PC-3 (cell line): ENCODE results near the gene C20orf141.

Experiments used
- EZH2phosphoT487 ChIP-seq: fragments of 300-600 bp; sonication (generic); IDR thresholded peaks from 2 replicates; pipeline ENCODE4 v1.6.1; 2018; ENCODE audit warnings: mild to moderate bottlenecking, antibody characterized with exemption, low read length, borderline replicate concordance
- TF ChIP-seq, protein P1 (sequence below): fragments of 300-600 bp; sonication (generic); conservative IDR thresholded peaks from 2 replicates; pipeline ENCODE4 v1.5.1; 2017; ENCODE audit warnings: antibody characterized with exemption, low read depth, mild to moderate bottlenecking, low read length

DNA sequence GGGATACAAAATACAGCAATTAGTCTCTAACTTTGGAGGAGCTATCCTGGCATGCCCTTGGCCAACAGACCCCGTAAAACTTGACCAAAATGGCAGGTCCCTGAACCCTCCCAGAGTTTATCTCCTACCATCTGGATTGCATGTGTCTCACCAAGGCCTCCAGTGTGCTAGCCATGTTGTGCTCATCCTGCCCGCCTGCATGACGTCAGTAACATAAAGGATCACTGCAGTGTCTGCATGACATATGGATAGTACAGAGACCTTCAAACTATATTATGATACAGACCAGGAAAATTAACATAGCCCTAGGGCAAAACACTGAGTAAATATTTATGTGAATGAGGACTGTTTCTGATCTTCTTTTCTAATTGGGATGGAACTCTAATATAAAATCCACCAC is 39.6 kb upstream of the C20orf141 start:
- TF ChIP-seq, protein P1, sequence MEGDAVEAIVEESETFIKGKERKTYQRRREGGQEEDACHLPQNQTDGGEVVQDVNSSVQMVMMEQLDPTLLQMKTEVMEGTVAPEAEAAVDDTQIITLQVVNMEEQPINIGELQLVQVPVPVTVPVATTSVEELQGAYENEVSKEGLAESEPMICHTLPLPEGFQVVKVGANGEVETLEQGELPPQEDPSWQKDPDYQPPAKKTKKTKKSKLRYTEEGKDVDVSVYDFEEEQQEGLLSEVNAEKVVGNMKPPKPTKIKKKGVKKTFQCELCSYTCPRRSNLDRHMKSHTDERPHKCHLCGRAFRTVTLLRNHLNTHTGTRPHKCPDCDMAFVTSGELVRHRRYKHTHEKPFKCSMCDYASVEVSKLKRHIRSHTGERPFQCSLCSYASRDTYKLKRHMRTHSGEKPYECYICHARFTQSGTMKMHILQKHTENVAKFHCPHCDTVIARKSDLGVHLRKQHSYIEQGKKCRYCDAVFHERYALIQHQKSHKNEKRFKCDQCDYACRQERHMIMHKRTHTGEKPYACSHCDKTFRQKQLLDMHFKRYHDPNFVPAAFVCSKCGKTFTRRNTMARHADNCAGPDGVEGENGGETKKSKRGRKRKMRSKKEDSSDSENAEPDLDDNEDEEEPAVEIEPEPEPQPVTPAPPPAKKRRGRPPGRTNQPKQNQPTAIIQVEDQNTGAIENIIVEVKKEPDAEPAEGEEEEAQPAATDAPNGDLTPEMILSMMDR, result no peak
- TF ChIP-seq EZH2phosphoT487, result no peak
